H1 (cell line): ENCODE measurements around the gene DICER1.

ENCODE experiments used
- EP300 ChIP-seq, 2 experiments: IDR thresholded peaks; 1 replicate in 1 of 2; 2 replicates in 1 of 2; pipeline ENCODE4 v1.6.1; 2011 to 2012; ENCODE audit warnings: low read depth in 2 of 2, low read length in 2 of 2, mild to moderate bottlenecking in 2 of 2, borderline replicate concordance in 1 of 2, inconsistent platforms in 1 of 2, moderate library complexity in 1 of 2
- EZH2 ChIP-seq: fragments of 200-600 bp; sonication (generic); IDR thresholded peaks from 2 replicates; pipeline ENCODE4 v1.7.1; 2012; ENCODE audit warnings: low read depth, mild to moderate bottlenecking, moderate library complexity, low read length, inconsistent platforms; ENCODE audit not compliant: severe bottlenecking
- TEAD4 ChIP-seq: IDR thresholded peaks from 2 replicates; pipeline ENCODE4 v1.6.1; 2012; ENCODE audit warnings: low read depth, low read length, inconsistent platforms, mixed read lengths
- TF ChIP-seq, protein P1 (sequence below), 3 experiments: IDR thresholded peaks; 1 replicate in 2 of 3; 2 replicates in 1 of 3; pipeline versions ENCODE4 v1.5.1 to v1.6.1; 2011; ENCODE audit warnings: low read length in 3 of 3, mild to moderate bottlenecking in 3 of 3, inconsistent platforms in 2 of 3, low read depth in 1 of 3, moderate library complexity in 1 of 3; ENCODE audit not compliant: insufficient read depth in 1 of 3; ENCODE audit errors: control extremely low read depth in 1 of 3

DNA sequence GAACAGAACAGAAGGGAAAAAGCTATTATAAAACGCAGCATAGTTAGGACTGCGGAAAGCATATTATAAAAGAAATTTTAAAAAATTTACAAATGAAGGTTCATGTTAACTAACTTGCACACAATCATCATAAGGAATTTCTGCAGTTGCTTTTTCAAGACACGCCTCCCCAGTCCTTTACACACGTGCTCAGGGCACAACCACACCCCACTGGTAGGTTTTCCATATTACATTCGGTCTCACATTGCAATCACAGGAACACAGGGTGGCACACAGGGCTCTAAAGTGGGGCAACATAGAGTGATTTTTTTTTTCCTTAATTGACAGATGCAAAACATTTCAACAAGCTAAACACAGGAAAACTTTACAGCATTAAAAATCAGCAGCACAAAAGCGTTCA is 69.7 kb downstream of the DICER1 start:
- TF ChIP-seq, protein P1, sequence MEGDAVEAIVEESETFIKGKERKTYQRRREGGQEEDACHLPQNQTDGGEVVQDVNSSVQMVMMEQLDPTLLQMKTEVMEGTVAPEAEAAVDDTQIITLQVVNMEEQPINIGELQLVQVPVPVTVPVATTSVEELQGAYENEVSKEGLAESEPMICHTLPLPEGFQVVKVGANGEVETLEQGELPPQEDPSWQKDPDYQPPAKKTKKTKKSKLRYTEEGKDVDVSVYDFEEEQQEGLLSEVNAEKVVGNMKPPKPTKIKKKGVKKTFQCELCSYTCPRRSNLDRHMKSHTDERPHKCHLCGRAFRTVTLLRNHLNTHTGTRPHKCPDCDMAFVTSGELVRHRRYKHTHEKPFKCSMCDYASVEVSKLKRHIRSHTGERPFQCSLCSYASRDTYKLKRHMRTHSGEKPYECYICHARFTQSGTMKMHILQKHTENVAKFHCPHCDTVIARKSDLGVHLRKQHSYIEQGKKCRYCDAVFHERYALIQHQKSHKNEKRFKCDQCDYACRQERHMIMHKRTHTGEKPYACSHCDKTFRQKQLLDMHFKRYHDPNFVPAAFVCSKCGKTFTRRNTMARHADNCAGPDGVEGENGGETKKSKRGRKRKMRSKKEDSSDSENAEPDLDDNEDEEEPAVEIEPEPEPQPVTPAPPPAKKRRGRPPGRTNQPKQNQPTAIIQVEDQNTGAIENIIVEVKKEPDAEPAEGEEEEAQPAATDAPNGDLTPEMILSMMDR (IDR thresholded peaks at IDR 0.05; ENCODE audit: control extremely low read depth in 1 of 3, insufficient read depth in 1 of 3, low read depth in 1 of 3, low read length in 3 of 3): no peak
- no peak for TF ChIP-seq TEAD4
- no peak for TF ChIP-seq EP300 (IDR thresholded peaks at IDR 0.05; ENCODE audit: borderline replicate concordance in 1 of 2, low read depth in 2 of 2, low read length in 2 of 2)
- no peak for TF ChIP-seq EZH2
